Astrocyte (in vitro differentiated cells and primary cell): ENCODE results near the gene TP53RK.

ENCODE experiments used
- EZH2 ChIP-seq: IDR thresholded peaks from 2 replicates; pipeline ENCODE4 v1.6.1; 2012; ENCODE audit warnings: mild to moderate bottlenecking, low read length, inconsistent platforms; ENCODE audit not compliant: insufficient read depth
- TF ChIP-seq, protein P1 (sequence below): IDR thresholded peaks from 2 replicates; pipeline ENCODE4 v1.5.1; 2011; ENCODE audit warnings: low read depth, mild to moderate bottlenecking, inconsistent platforms, low read length, moderate library complexity; ENCODE audit not compliant: insufficient read depth

DNA sequence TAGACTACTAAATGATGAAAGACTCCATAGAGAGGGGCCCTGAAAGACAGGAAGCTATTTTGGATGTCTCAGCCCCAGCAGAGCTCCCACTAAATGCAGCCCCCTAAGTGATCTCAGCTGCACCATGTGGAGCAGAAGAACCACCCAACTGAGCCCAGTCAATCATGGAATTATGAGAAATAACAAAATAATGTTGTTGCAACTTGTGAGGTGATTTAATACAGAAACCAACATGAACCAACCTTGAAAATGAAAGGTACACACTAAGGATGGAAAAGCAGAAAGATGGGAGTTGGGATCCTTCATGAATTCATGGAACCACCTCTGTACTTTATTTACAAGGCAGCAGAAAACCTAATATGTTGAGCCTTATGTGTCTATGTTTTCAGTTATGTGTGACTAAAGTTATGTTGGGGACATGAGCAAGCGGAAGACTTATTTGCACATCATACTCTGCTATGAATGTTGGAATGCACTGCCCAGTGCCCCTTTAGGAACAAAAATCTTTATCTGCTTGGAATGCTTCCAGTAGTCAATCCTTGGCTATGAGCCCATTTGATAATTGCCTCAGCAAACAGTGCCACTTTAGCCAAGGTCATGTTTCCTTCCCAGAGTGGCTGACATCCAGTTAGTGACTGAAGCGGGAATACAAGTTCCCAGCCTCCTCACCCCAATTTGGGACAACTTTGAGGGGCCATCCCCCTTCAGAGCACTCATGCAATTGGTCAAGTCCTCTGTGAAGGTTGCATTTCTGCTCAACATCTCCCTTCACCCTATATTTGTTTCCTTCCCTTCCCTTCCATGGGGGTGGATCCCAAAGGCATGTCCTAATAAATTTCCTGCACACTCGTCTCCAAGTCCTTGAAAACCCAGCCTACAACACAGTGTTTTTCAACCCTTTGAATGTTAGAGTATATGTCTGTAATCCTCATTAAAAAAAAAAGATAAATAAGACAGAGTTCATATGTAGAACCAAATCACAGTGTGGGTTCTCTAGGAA, 18.4 kb downstream of the TP53RK start:
- TF ChIP-seq, protein P1, sequence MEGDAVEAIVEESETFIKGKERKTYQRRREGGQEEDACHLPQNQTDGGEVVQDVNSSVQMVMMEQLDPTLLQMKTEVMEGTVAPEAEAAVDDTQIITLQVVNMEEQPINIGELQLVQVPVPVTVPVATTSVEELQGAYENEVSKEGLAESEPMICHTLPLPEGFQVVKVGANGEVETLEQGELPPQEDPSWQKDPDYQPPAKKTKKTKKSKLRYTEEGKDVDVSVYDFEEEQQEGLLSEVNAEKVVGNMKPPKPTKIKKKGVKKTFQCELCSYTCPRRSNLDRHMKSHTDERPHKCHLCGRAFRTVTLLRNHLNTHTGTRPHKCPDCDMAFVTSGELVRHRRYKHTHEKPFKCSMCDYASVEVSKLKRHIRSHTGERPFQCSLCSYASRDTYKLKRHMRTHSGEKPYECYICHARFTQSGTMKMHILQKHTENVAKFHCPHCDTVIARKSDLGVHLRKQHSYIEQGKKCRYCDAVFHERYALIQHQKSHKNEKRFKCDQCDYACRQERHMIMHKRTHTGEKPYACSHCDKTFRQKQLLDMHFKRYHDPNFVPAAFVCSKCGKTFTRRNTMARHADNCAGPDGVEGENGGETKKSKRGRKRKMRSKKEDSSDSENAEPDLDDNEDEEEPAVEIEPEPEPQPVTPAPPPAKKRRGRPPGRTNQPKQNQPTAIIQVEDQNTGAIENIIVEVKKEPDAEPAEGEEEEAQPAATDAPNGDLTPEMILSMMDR: no peak
- no peak for TF ChIP-seq EZH2
